Measurements from ENCODE around the gene RRP8.

RRP8 gene

DNA sequence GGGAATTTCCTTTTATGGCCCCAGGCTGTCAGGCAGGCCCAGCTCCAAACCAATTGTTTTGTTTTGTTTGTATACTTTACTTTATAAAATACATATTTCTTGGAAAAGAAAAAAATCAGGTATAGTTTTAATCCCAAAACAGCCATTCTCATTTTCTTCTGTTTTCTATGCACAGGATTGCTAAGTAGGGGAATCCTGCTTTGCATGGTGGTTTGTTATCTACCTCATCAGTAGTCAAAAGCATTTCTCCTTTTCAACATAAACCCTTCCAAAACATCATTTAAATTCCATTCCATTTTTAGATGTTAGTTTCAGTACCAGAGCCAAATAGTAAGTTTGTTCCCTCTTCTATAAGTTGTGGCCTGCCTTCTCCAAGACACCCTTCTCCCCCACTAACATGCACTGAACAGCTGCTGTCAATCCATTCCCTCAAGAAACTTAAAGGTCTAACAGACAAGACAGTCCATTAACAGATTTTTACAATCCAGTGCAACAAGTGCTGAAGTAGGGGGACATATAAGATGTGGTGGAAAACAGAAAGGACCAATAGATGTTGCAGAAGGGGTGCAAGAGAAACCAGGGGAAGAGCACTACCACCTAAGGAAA lies 3.9 kb upstream of the RRP8 start:
- TF ChIP-seq, protein P1, sequence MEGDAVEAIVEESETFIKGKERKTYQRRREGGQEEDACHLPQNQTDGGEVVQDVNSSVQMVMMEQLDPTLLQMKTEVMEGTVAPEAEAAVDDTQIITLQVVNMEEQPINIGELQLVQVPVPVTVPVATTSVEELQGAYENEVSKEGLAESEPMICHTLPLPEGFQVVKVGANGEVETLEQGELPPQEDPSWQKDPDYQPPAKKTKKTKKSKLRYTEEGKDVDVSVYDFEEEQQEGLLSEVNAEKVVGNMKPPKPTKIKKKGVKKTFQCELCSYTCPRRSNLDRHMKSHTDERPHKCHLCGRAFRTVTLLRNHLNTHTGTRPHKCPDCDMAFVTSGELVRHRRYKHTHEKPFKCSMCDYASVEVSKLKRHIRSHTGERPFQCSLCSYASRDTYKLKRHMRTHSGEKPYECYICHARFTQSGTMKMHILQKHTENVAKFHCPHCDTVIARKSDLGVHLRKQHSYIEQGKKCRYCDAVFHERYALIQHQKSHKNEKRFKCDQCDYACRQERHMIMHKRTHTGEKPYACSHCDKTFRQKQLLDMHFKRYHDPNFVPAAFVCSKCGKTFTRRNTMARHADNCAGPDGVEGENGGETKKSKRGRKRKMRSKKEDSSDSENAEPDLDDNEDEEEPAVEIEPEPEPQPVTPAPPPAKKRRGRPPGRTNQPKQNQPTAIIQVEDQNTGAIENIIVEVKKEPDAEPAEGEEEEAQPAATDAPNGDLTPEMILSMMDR (IDR thresholded peaks at IDR 0.05; ENCODE audit: borderline replicate concordance, insufficient read depth, low read depth, low read length), result no peak
- peak overlapping the region; percentile 1 for H3K4me3 ChIP-seq (ENCODE audit: low read depth, low read length)

DNA sequence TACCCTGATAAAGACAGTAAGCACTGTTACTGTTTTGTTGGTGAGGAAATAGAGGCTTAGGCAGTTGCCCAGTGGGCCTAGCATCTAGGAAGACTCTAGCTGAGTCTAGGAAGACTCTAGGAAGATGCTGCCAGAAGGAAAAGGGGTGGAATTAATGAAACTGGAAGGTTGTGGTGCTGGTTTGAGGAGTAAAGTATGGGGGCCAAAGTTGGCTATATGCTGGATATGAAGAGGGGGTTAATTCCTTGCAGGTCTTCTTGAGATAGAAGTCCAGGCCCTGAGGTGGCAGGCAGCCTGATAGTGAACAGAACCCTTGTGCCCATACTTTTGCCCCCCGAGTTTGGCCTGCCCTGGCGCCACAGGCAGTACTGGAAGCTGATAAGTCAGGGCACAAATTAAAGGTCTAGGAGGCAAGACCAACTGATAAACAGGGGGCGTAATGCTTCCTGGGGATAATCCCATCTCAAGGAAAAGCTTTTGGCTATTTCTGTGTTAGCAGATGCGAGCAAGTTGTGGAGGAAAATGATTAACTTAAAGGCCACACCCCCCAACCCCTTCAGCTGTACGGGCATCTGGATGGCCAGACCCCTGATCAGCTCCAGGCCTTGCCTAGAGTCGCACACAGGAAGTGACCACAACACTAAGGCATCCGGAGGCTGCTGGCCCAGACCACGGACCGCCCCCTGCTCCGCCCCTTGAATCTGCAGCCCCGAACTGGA lies 3.2 kb upstream of the RRP8 start:
- TF ChIP-seq, protein P1 (IDR thresholded peaks at IDR 0.05; ENCODE audit: borderline replicate concordance, insufficient read depth, low read depth, low read length), result no peak
- H3K4me3 ChIP-seq (ENCODE audit: low read depth, low read length), result peak overlapping the region; percentile 1

DNA sequence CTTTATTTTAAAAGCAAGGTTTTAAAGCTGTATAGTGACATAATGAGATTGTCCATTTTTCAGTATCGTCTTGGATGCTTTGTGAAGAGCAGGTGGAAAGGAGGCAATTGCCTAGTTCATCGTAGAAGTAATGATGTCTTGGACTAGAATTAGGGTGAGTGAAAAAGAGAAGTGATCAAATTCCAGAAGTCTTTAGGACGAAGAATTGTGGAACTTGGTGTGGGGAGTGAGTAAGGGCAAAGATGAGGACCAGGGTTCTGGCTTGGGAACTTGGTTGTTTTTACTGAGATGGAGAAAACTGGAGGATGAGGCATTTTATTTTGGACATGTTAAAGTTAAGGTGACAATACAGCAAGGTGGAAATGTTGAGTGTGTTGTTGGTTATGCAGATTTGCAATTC lies 1.4 kb upstream of the RRP8 start:
- H3K4me3 ChIP-seq (ENCODE audit: low read depth, low read length), result peak overlapping the region; percentile 70
- TF ChIP-seq, protein P1 (IDR thresholded peaks at IDR 0.05; ENCODE audit: borderline replicate concordance, insufficient read depth, low read depth, low read length), result no peak

DNA sequence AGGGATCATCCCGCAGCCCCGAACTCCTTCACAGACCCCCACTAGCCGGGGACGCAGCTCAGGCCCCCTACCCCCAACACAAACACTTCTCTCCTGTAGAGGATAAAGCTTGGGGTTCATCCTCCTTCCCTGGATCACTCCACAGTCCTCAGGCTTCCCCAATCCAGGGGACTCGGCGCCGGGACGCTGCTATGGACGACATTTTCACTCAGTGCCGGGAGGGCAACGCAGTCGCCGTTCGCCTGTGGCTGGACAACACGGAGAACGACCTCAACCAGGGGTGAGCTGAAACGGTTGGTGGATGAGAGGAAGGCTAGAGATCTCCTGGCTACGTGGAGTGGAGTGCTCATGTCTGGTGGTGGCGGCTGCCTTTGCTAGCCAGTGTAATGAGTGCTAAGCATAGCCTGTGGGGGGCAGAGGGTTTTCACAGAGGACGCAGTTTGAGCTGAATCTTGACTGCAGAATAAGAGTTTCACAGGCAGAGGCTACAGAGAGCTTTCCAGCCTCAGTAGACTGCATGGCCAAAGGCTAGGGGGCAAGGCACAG lies 738 bp upstream of the RRP8 start:
- peak overlapping the region; percentile 70 for H3K4me3 ChIP-seq (ENCODE audit: low read depth, low read length)
- TF ChIP-seq, protein P1 (IDR thresholded peaks at IDR 0.05; ENCODE audit: borderline replicate concordance, insufficient read depth, low read depth, low read length), result 0 out of 2 replicates have a peak, but pooled peaks have one; percentile 23

DNA sequence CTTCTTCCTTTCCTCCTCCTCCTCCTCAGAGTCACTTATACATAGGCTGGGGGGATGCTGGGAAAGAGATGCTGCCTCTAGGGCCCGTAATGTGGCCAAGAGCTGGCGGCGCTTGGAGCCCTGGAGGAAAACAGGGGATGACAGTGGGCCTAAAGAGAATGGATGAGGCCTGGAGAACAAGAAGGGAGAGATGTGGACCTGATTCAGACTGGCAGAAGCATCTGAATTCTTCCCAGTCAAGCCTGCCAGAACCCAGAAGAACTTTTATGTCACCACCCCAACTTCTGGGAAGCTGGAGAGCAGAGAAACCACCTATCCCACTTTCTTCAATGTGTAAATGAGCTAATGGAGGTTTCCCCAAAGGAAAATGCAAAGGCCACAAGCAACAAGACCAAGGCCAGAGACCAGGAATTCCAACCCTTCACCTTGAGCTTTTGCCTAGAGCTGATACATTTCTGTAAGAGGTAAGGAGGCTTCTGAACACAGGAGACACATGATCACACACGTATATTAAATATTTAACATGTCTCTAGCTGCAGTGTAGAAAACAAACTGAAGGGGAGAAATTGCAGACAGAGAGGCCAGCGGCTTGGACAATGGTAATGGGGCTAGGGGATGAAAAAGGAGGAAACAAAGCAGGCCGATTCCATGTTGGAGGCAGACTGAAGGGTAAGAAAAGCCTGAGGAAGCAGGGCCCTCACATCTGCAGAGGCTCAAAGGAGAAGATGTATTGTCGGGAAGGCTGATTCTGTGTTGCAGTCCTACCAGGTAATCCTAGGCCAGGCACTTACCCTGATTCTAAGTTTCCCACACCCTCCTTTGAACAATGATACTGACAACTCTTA lies 1.1 kb downstream of the RRP8 start:
- H3K4me3 ChIP-seq (ENCODE audit: low read depth, low read length), result peak overlapping the region; percentile 70
- TF ChIP-seq, protein P1 (IDR thresholded peaks at IDR 0.05; ENCODE audit: borderline replicate concordance, insufficient read depth, low read depth, low read length), result no peak

DNA sequence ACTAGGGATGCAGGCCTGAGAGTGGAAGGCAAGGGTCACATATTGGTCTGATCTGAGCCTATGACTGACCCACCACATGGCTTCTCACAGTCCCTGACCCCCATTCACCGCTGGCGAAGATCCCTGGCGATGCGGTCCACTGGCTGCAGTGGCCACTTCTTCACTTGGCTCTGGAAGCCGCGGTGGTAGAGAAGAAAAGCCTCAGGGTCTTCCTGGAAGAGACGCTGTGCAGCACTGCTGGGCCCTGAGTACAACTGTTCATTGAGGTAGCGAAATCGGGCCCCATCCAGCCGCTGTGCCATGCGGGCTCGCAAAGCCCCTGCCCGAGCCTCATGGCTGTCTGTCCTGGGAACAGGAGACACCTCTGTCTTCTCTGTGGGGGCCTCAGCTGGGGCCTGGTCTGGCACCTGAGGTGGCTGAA lies 2.4 kb downstream of the RRP8 start:
- TF ChIP-seq, protein P1 (IDR thresholded peaks at IDR 0.05; ENCODE audit: borderline replicate concordance, insufficient read depth, low read depth, low read length), result no peak
- no peak overlapping the region for H3K4me3 ChIP-seq (ENCODE audit: low read depth, low read length)
